Ascending aorta (tissue), 2 donors: ENCODE results near the gene NFKBIE. TPM values are rescaled to one million over a fixed set of nuclear protein-coding genes. Genes with fewer than 3 reads are reported as not detected.

Experiments
- DNase-seq, 2 donors: peaks; one replicate each; pipeline ENCODE4 v3.0.0-alpha.2; 2019; ENCODE audit warnings: low spot score in 2 of 2
- H3K27ac ChIP-seq, 2 donors: fragments of 200-600 bp; sonication (generic); one replicate each; pipeline ENCODE4 v1.5.1; 2016 to 2017; ENCODE audit warnings: mild to moderate bottlenecking in 1 of 2
- H3K27me3 ChIP-seq: fragments of 200-600 bp; sonication (generic); one replicate; pipeline ENCODE4 v1.5.1; 2017
- H3K36me3 ChIP-seq, 2 donors: fragments of 200-600 bp; sonication (generic); one replicate each; pipeline ENCODE4 v1.5.1; 2016
- H3K4me1 ChIP-seq, 2 donors: fragments of 200-600 bp; sonication (generic); one replicate each; pipeline ENCODE4 v1.5.1; 2016 to 2017; ENCODE audit warnings: mild to moderate bottlenecking in 1 of 2
- H3K4me3 ChIP-seq, 2 donors: fragments of 200-600 bp; sonication (generic); one replicate each; pipeline ENCODE4 v1.5.1; 2016 to 2017; ENCODE audit warnings: mild to moderate bottlenecking in 1 of 2
- H3K9me3 ChIP-seq, 2 donors: fragments of 200-600 bp; sonication (generic); one replicate each; pipeline ENCODE4 v1.5.1; 2016
- intact Hi-C: fragments of 100-400 bp; cut with DNase I; formaldehyde crosslinking; loops from one replicate; pipeline ENCODE4 v1.15.1; 2023
- total RNA-seq: library from RNA; depleted of rRNA; stranded (reverse); fragments of >200 nt; gene quantifications from one replicate; pipeline ENCODE4 v1.1.0, GENCODE V29; 2016
- TF ChIP-seq, protein P1 (sequence below), 3 experiments: fragments of 200-600 bp in 2 of 3; fragments of 450-650 bp in 1 of 3; sonication (generic) in 2 of 3; IDR thresholded peaks; one replicate each; pipeline ENCODE4 v1.5.1; 2016 to 2019; ENCODE audit warnings: antibody characterized with exemption in 3 of 3, mild to moderate bottlenecking in 1 of 3, moderate library complexity in 1 of 3

Gene NFKBIE
- total RNA-seq, 1 donor from 2014 or later: 1.9 TPM

DNA sequence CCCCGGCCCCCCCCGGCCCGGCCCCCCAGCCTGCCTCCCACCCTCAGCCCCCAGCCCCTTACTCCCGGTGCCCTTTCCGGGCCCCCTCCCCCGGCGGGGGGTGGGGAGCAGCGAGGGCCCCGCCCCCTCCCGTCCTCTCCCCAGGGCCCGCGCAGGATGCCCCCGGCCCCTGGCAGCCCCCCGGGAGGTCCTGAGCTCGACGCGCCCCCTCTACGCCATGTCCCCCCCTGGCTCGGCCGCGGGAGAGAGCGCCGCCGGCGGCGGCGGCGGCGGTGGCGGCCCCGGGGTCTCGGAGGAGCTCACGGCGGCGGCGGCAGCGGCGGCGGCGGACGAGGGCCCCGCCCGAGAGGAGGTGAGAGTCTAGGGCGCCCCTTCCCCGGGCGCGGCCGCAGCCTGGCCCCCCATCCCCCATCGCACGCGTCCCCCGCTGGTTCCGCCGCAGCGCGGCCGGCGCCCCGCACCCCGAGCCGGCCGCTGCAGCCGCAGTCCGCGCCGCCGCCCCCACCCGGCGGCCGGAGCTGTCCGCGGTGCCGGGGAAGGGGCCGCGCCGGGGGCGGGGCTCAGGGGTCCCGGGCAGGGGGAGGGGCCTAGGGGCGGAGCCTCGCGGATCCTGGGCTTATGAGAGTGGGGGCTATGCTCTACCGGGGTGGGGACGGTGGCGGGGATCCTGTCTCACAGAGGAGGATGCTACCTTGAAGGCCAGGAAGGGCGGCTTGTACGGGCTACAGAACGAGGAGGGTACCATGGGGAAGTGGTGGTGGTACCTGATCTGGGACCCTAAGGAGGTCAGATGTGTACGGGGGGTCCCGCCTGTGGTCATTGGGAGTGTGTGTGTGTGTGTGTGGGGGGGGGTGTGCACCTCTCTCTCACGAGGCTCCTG lies 5.4 kb upstream of the NFKBIE start:
- Histone ChIP-seq H3K4me1 (peaks cover 0 to 2% of the 10 kb centered on the region in 2 donors), H3K4me3 (peak overlapping the region; percentile 48 to 58), H3K27ac (no peak overlapping the region), H3K27me3 (peaks cover 19% of the 10 kb centered on the region), H3K9me3 (no peaks in the 10 kb centered on the region), H3K36me3 (no peaks in the 10 kb centered on the region)
- TF ChIP-seq, protein P1, sequence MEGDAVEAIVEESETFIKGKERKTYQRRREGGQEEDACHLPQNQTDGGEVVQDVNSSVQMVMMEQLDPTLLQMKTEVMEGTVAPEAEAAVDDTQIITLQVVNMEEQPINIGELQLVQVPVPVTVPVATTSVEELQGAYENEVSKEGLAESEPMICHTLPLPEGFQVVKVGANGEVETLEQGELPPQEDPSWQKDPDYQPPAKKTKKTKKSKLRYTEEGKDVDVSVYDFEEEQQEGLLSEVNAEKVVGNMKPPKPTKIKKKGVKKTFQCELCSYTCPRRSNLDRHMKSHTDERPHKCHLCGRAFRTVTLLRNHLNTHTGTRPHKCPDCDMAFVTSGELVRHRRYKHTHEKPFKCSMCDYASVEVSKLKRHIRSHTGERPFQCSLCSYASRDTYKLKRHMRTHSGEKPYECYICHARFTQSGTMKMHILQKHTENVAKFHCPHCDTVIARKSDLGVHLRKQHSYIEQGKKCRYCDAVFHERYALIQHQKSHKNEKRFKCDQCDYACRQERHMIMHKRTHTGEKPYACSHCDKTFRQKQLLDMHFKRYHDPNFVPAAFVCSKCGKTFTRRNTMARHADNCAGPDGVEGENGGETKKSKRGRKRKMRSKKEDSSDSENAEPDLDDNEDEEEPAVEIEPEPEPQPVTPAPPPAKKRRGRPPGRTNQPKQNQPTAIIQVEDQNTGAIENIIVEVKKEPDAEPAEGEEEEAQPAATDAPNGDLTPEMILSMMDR (IDR thresholded peaks at IDR 0.05): no peak
- DNase-seq: no peak
- intact Hi-C loops: no loop called here

DNA sequence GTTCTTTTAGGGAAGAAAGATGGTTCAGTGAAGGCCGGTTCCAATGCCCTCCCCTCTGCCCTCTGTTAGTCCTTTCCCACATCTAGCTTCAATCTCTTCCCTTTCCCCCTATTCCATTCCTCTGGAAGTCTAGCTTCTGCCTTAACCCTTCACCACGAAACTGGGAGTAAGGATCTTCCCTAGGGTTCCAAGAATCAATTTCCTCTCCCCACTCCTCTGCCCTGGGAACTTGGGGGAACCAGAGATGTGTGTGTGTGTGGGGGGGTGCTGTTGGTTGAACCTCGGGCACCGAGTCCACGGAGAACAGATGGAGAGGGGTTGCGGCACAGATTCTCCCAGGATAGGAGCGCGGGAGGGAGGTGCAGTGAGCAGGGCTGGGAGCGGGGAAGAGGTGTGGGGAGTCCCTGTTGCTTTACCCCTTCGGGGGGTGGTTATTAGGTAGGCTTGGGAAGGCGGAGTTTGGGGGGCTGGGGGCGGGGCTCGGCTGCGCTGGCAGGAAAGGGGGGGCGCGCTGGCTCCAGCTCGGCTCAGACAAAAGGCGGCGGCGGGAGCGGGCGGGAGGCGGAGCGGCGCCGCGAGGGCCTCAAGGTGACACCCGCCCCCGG lies 4.7 kb upstream of the NFKBIE start, which contains the start of gene TMEM151B:
TMEM151B (plus strand) TSS at position 530 of the 605 bp plus-strand sequence. CDS start 293 bp downstream, outside the sequence.
- TF ChIP-seq, protein P1 (IDR thresholded peaks at IDR 0.05): no peak
- no peaks in the 10 kb centered on the region for H3K9me3 ChIP-seq
- H3K4me1 ChIP-seq: peaks cover 0 to 2% of the 10 kb centered on the region in 2 donors
- H3K27ac ChIP-seq: no peak within 1 kb of the TSS
- intact Hi-C loops: loop anchor here (5.0 kb wide), 3 partner anchors 42 to 187 kb away; partner anchors contain the start of genes AARS2 and CDC5L
- H3K36me3 ChIP-seq: no peaks in the 10 kb centered on the region
- DNase-seq: no peak
- H3K27me3 ChIP-seq: peaks cover 13% of the 10 kb centered on the region
- peak within 1 kb of the TSS; percentile 48 to 58 for H3K4me3 ChIP-seq

DNA sequence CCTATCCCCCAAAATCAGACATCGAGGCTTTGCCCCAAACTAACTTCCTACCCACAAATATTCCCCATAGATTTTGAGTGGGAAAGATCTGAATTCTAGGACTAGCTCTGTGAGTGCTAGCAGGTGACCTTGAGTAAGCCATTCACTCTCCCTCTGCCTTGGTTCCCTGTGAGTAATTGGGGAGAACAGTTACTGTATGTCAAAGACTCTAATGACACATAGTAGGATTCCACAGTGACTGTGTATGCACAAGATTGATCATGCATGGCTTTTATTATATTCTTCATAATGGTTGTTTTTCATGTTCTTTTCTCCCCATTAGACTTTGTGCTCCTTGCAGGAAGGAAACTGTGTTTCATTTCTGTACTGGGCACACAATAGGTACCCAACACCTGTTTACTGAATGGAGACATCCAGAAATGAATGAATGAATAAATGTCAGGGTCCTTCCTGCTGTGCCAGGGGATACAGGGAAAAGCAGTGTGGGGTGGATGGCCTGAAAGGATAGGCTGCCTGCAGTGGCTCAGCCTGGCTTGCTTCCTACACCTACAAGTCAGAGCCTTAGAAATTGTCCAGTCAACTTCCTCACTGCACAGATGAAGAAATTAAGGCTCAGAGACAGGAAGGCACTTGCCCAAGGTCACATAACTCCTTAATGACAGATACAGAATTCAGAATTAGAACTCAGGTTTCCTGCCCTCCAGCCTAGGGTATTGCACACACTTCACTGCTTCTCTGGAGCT lies 4.0 kb upstream of the NFKBIE start:
- Histone ChIP-seq H3K36me3 (no peaks in the 10 kb centered on the region), H3K4me1 (peaks cover 3 to 6% of the 10 kb centered on the region in 2 donors), H3K27me3 (peaks cover 13% of the 10 kb centered on the region), H3K9me3 (no peaks in the 10 kb centered on the region), H3K4me3 (no peak overlapping the region), H3K27ac (no peak overlapping the region)
- TF ChIP-seq, protein P1 (IDR thresholded peaks at IDR 0.05): no peak
- intact Hi-C loops: loop anchor here (5.0 kb wide), 3 partner anchors 43 to 188 kb away; partner anchors contain the start of genes AARS2 and CDC5L
- DNase-seq: no peak

DNA sequence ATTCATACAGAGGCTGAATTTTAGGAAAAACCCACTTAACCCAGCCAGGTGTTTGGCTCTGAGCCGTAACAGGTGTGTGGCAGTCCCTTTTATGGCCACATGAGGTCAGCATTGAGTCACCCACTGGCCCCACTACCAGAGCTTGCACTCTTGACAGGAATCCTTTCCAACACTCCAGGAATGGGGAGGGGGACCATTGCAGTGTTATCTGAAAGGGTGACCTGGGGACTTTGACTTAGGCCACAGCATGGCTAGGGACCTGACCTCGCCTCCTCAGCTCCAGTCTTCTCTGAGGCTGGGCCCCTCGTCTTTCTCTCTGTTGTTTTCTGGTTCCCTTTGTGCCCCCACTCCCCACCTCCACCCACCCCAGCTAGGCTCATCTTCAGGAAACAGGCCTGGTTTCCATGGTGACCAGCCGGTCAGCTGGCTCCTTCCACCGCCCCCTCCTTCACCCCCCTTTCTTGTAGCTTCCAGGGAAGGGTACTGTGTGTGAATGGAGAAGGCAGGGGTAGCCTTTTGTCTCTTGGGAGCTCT lies 2.8 kb upstream of the NFKBIE start:
- TF ChIP-seq, protein P1 (IDR thresholded peaks at IDR 0.05): peak; percentile 57 to 86 (median 84)
- Histone ChIP-seq H3K9me3 (no peaks in the 10 kb centered on the region), H3K4me3 (no peak overlapping the region), H3K4me1 (peaks cover 14 to 18% of the 10 kb centered on the region in 2 donors), H3K36me3 (no peaks in the 10 kb centered on the region), H3K27me3 (peaks cover 13% of the 10 kb centered on the region), H3K27ac (no peak overlapping the region)
- no peak for DNase-seq
- intact Hi-C loops: loop anchor here (1.0 to 5.0 kb wide), 4 partner anchors 44 to 189 kb away; partner anchors contain the start of genes AARS2 and CDC5L

DNA sequence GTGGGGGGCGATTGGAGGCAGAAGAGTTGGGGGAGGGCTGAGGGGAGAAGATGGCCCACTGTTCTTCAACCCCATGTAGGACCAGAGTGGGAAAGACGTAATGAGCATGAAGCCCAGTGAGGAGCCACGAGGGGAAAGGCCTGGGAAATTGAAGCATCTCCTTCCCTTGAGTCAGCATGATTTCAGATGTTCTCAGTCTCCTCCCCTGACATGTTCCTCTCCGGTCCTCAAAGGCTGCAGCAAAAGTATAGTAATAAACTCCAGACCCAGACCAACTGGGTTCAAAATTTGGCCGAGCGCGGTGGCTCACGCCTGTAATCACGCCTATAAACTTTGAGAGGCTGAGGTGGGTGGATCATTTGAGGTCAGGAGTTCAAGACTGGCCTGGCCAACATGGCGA lies 1.9 kb upstream of the NFKBIE start:
- no peaks in the 10 kb centered on the region for H3K36me3 ChIP-seq
- no peak for DNase-seq
- intact Hi-C loops: loop anchor here (5.0 kb wide), 3 partner anchors 45 to 190 kb away; partner anchors contain the start of genes AARS2 and CDC5L
- H3K4me1 ChIP-seq: peaks cover 17 to 26% of the 10 kb centered on the region in 2 donors
- no peak overlapping the region for H3K4me3 ChIP-seq
- no peak overlapping the region for H3K27ac ChIP-seq
- TF ChIP-seq, protein P1 (IDR thresholded peaks at IDR 0.05): no peak
- peaks cover 9% of the 10 kb centered on the region for H3K27me3 ChIP-seq
- no peaks in the 10 kb centered on the region for H3K9me3 ChIP-seq
